Adrenal gland (tissue), 5 donors: ENCODE results near the gene IL32.

Experiments used
- POLR2A ChIP-seq, 2 donors: fragments of 450-650 bp; IDR thresholded peaks; one replicate each; pipeline ENCODE4 v1.6.1; 2017; ENCODE audit warnings: antibody characterized with exemption in 2 of 2, mild to moderate bottlenecking in 2 of 2, moderate library complexity in 1 of 2
- TF ChIP-seq, protein P1 (sequence below), 6 experiments: fragments of 450-650 bp in 4 of 6; fragments of 200-600 bp in 2 of 6; sonication (generic) in 1 of 6; IDR thresholded peaks; 1 replicate in 5 of 6; 2 replicates in 1 of 6; pipeline versions ENCODE4 v1.5.1 to v1.8.0; 2016 to 2021; ENCODE audit warnings: antibody characterized with exemption in 6 of 6, mild to moderate bottlenecking in 2 of 6, moderate library complexity in 1 of 6
- donor health status: DM: no; HTN: no; CAD: no.

DNA sequence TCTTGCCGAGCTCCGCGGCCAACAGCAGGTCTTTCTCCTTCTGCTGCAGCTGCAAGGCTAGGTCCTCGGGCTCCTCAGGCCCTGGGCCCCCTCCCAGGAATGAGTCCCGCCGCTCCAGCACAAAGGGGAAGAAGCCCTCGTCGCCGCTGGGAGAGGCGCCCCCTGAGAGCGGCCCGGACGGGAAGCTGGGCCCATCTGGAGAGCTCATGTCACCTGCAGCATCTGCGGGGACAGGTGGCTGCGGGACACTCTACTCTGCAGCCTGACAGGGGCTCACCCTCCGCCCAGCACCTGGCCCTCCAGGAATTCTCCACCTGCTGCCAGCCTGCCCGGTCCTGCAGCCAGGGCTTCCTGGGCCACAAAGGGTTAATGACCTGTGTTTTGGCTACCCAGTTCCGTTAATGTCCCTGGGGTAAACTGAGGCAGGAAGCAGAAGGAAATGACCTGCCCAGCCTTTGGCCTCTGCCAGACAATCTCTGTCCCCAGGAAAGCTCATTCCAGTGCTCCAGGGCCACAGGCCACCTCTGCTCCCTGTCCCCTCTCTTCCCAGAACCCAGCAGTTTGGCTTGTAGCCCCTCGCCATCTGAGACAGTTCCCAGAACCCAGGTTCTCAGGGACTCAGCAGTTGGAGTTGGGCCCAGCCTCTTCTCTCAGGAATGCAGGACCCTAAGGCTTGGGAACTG, 30.0 kb upstream of the IL32 start:
- TF ChIP-seq, protein P1, sequence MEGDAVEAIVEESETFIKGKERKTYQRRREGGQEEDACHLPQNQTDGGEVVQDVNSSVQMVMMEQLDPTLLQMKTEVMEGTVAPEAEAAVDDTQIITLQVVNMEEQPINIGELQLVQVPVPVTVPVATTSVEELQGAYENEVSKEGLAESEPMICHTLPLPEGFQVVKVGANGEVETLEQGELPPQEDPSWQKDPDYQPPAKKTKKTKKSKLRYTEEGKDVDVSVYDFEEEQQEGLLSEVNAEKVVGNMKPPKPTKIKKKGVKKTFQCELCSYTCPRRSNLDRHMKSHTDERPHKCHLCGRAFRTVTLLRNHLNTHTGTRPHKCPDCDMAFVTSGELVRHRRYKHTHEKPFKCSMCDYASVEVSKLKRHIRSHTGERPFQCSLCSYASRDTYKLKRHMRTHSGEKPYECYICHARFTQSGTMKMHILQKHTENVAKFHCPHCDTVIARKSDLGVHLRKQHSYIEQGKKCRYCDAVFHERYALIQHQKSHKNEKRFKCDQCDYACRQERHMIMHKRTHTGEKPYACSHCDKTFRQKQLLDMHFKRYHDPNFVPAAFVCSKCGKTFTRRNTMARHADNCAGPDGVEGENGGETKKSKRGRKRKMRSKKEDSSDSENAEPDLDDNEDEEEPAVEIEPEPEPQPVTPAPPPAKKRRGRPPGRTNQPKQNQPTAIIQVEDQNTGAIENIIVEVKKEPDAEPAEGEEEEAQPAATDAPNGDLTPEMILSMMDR (IDR thresholded peaks at IDR 0.05), result no peak
- TF ChIP-seq POLR2A (IDR thresholded peaks at IDR 0.05), result no peak
